Measurements from ENCODE around the gene ALS2.

ALS2 gene

DNA sequence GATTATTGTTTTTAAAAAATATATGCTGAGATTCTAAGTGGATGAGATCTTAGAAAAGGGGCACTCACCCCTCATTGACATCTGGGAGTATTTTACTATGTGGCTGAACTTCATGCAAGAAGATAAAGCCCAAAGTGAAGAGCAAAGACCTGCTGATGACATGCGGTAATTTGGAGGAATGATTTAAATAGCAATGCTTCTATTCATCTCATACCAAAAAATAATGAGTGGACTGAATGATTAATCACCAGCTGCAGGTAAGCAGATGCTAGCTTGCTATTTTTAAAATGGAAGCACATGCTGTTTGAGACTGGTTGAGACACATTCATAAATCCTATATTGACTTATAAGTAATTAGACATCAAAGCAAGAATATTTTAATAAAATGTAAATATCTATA, 12.9 kb upstream of the ALS2 start:
- H3K36me3 ChIP-seq (ENCODE audit: control insufficient read depth, insufficient read depth, low read length), result no peaks in the 10 kb centered on the region

DNA sequence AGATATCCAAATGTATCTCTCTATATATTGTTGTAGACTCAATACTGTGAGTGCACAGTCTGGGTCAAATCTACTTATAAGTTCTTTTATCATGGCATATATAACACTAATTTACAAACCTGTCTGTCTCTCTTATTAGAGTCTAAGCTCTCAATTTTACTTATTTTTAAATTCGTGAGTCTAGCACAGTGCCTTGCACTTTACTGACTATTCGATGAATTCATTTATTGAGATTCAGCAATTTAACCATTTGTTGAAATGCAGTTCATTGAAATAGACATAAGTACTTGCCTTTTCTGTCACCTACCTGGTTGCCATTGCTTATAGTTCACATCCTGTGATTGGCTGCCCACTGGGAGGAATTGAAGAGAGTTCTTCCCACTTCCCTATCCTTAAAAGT, 10.3 kb upstream of the ALS2 start:
- H3K4me3 ChIP-seq (ENCODE audit: low read depth, low read length), result no peak overlapping the region
- H3K4me1 ChIP-seq, result no peaks in the 10 kb centered on the region
- H3K36me3 ChIP-seq (ENCODE audit: control insufficient read depth, insufficient read depth, low read length), result no peaks in the 10 kb centered on the region
- no peak overlapping the region for H3K4me2 ChIP-seq (ENCODE audit: low read length)
- H3K9ac ChIP-seq, result no peak overlapping the region
- TF ChIP-seq, protein P1, sequence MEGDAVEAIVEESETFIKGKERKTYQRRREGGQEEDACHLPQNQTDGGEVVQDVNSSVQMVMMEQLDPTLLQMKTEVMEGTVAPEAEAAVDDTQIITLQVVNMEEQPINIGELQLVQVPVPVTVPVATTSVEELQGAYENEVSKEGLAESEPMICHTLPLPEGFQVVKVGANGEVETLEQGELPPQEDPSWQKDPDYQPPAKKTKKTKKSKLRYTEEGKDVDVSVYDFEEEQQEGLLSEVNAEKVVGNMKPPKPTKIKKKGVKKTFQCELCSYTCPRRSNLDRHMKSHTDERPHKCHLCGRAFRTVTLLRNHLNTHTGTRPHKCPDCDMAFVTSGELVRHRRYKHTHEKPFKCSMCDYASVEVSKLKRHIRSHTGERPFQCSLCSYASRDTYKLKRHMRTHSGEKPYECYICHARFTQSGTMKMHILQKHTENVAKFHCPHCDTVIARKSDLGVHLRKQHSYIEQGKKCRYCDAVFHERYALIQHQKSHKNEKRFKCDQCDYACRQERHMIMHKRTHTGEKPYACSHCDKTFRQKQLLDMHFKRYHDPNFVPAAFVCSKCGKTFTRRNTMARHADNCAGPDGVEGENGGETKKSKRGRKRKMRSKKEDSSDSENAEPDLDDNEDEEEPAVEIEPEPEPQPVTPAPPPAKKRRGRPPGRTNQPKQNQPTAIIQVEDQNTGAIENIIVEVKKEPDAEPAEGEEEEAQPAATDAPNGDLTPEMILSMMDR (IDR thresholded peaks at IDR 0.05), result no peak
- H3K79me2 ChIP-seq, result no peaks in the 10 kb centered on the region
- no peaks in the 10 kb centered on the region for H3K9me3 ChIP-seq (ENCODE audit: control insufficient read depth, low read length)
- no peaks in the 10 kb centered on the region for H3K27me3 ChIP-seq (ENCODE audit: control insufficient read depth, insufficient read depth, low read length)
- no peak overlapping the region for H2AFZ ChIP-seq
- no peak overlapping the region for H3K27ac ChIP-seq

More for the DNA sequence above, 12.9 kb upstream of the ALS2 start:
- no peak overlapping the region for H2AFZ ChIP-seq
- H3K4me2 ChIP-seq (ENCODE audit: low read length), result no peak overlapping the region
- TF ChIP-seq, protein P1 (IDR thresholded peaks at IDR 0.05), result no peak
- no peaks in the 10 kb centered on the region for H3K9me3 ChIP-seq (ENCODE audit: control insufficient read depth, low read length)
- H3K4me1 ChIP-seq, result no peaks in the 10 kb centered on the region
- no peak overlapping the region for H3K9ac ChIP-seq
- H3K79me2 ChIP-seq, result no peaks in the 10 kb centered on the region
- H3K27me3 ChIP-seq (ENCODE audit: control insufficient read depth, insufficient read depth, low read length), result no peaks in the 10 kb centered on the region
- no peak overlapping the region for H3K4me3 ChIP-seq (ENCODE audit: low read depth, low read length)
- no peak overlapping the region for H3K27ac ChIP-seq

DNA sequence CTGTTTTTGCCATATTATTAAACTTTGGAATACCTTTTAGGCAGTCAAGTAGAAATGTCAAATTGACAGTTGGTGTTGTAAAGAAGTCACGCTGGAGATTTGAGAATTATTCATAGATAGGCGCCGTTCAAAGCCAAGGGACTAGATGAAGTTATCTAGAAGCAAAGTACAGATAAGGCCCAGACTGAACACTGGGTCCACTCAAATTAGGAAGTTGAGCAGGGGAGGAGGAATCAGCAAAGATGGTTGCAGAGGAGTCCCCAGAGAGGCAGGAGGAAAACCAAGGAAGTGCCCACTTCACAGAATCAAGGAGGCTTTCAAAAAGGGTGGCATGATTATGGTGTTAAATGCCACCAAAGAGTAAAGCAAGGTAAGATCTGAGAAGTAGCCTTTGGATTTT, 9.6 kb upstream of the ALS2 start:
- Histone ChIP-seq H3K79me2 (no peaks in the 10 kb centered on the region), H3K27ac (no peak overlapping the region), H3K36me3 (ENCODE audit: control insufficient read depth, insufficient read depth, low read length) (no peaks in the 10 kb centered on the region), H3K9ac (no peak overlapping the region), H3K9me3 (ENCODE audit: control insufficient read depth, low read length) (no peaks in the 10 kb centered on the region), H2AFZ (no peak overlapping the region), H3K4me3 (ENCODE audit: low read depth, low read length) (no peak overlapping the region), H3K4me1 (no peaks in the 10 kb centered on the region), H3K27me3 (ENCODE audit: control insufficient read depth, insufficient read depth, low read length) (no peaks in the 10 kb centered on the region), H3K4me2 (ENCODE audit: low read length) (no peak overlapping the region)
- TF ChIP-seq, protein P1 (IDR thresholded peaks at IDR 0.05), result no peak

DNA sequence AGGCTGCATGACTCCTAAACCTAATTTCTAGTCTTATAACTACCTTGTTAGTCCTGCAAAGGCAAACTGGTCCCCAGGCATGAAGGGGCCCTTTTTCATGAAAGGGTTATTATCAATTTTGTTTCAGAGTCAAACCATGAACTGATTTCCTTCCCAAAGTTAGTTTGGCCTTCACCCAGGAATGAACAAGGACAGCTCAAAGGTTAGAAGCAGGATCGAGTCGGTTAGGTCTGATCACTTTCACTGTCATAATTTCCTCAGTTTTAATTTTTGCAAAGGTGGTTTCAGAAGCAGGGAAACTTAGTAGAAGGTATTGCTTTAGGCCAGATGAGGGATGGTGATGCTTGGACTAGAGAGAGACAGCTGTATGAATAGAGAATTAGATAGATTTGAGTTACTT, 8.7 kb upstream of the ALS2 start:
- H3K9me3 ChIP-seq (ENCODE audit: control insufficient read depth, low read length), result no peaks in the 10 kb centered on the region

DNA sequence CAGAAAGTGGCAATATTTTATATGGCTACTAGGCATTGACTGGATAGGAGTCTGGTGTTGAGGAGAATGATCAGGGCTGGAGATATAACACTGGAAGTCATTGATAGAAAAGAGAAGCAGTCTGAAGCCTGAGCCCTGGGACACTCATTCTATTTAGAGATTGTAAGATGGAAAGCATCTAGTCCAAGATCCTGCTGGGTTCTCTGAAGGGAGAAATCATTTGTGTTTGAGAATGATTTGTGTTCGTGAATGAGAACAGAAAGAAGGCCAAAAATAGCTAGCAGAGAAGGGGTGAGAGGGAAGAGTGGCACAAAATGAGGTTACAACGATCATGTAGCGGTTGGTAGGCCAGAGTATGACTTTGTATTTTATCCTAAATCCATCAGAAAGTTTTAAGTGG, 7.6 kb upstream of the ALS2 start:
- no peaks in the 10 kb centered on the region for H3K36me3 ChIP-seq (ENCODE audit: control insufficient read depth, insufficient read depth, low read length)
- no peak overlapping the region for H3K9ac ChIP-seq
- H3K4me2 ChIP-seq (ENCODE audit: low read length), result no peak overlapping the region

More for the DNA sequence above, 8.7 kb upstream of the ALS2 start:
- H2AFZ ChIP-seq, result no peak overlapping the region
- H3K36me3 ChIP-seq (ENCODE audit: control insufficient read depth, insufficient read depth, low read length), result no peaks in the 10 kb centered on the region
- no peaks in the 10 kb centered on the region for H3K27me3 ChIP-seq (ENCODE audit: control insufficient read depth, insufficient read depth, low read length)
- H3K27ac ChIP-seq, result no peak overlapping the region
- no peak overlapping the region for H3K4me2 ChIP-seq (ENCODE audit: low read length)
- TF ChIP-seq, protein P1 (IDR thresholded peaks at IDR 0.05), result no peak
- H3K79me2 ChIP-seq, result no peaks in the 10 kb centered on the region
- no peaks in the 10 kb centered on the region for H3K4me1 ChIP-seq
- H3K4me3 ChIP-seq (ENCODE audit: low read depth, low read length), result no peak overlapping the region
- H3K9ac ChIP-seq, result no peak overlapping the region

More for the DNA sequence above, 7.6 kb upstream of the ALS2 start:
- TF ChIP-seq, protein P1 (IDR thresholded peaks at IDR 0.05), result no peak
- no peak overlapping the region for H3K27ac ChIP-seq
- H3K9me3 ChIP-seq (ENCODE audit: control insufficient read depth, low read length), result no peaks in the 10 kb centered on the region
- no peak overlapping the region for H3K4me3 ChIP-seq (ENCODE audit: low read depth, low read length)
- H3K27me3 ChIP-seq (ENCODE audit: control insufficient read depth, insufficient read depth, low read length), result no peaks in the 10 kb centered on the region
- no peaks in the 10 kb centered on the region for H3K79me2 ChIP-seq
- no peak overlapping the region for H2AFZ ChIP-seq
- no peaks in the 10 kb centered on the region for H3K4me1 ChIP-seq
